Erythroblast (primary cell): ENCODE measurements around the gene CENPL.
"Not testable (repeated sequence)": the region's sequence is repeated elsewhere in the genome, so short reads cannot be mapped to it uniquely, and the experiment has no call there.

Source experiments
- GATA1 ChIP-seq: IDR thresholded peaks from 2 replicates; pipeline ENCODE4 v1.6.1; 2011; ENCODE audit warnings: low read depth, mild to moderate bottlenecking, control low read depth, low read length, moderate library complexity
- POLR2A ChIP-seq: IDR thresholded peaks from 2 replicates; pipeline ENCODE4 v1.6.1; 2011; ENCODE audit warnings: mild to moderate bottlenecking, low read length

- not testable (repeated sequence) for TF ChIP-seq POLR2A, GATA1
These were observed 60.4 kb downstream of the CENPL start for GRCh38 chr1:173764331-173764730.
